GM21390 (cell line): ENCODE data around the gene ALKBH4.
A peak's percentile ranks its signal among the peaks of the same experiment; 100 is the strongest.

Experiments used
- ATAC-seq: cut with Tn5 transposase; IDR thresholded peaks from one replicate; pipeline ENCODE4 v1.9.1; 2021; ENCODE audit not compliant: unreplicated experiment

Gene ALKBH4

GRCh38 chr7:102429141-102429899 lies 35.3 kb downstream of the ALKBH4 start:
- no peak for ATAC-seq

GRCh38 chr7:102427019-102427405 lies 37.7 kb downstream of the ALKBH4 start:
- ATAC-seq = no peak

GRCh38 chr7:102426268-102427018 lies 38.2 kb downstream of the ALKBH4 start:
- ATAC-seq = peak; percentile 59

- ATAC-seq = peak; percentile 67
Observed at GRCh38 chr7:102425639-102426267, 38.9 kb downstream of the ALKBH4 start.

- no peak for ATAC-seq
Observed at GRCh38 chr7:102424787-102425218, 39.9 kb downstream of the ALKBH4 start.

GRCh38 chr7:102424129-102424551 lies 40.5 kb downstream of the ALKBH4 start:
- no peak for ATAC-seq

GRCh38 chr7:102421706-102422240 lies 42.9 kb downstream of the ALKBH4 start:
- no peak for ATAC-seq

GRCh38 chr7:102418592-102418991 lies 46.1 kb downstream of the ALKBH4 start:
- no peak for ATAC-seq

- ATAC-seq = no peak
Observed at GRCh38 chr7:102417105-102417504, 47.6 kb downstream of the ALKBH4 start.

GRCh38 chr7:102416406-102416805 lies 48.3 kb downstream of the ALKBH4 start:
- no peak for ATAC-seq

- ATAC-seq = peak; percentile 54
Observed at GRCh38 chr7:102415685-102416225, 48.9 kb downstream of the ALKBH4 start.

- ATAC-seq = no peak
Observed at GRCh38 chr7:102413611-102414010, 51.1 kb downstream of the ALKBH4 start.

GRCh38 chr7:102413091-102413490 lies 51.6 kb downstream of the ALKBH4 start:
- ATAC-seq = no peak

- ATAC-seq = no peak
Observed at GRCh38 chr7:102412548-102412947, 52.1 kb downstream of the ALKBH4 start.

GRCh38 chr7:102410918-102411317 lies 53.7 kb downstream of the ALKBH4 start:
- no peak for ATAC-seq

- no peak for ATAC-seq
Observed at GRCh38 chr7:102410123-102410522, 54.5 kb downstream of the ALKBH4 start.

- no peak for ATAC-seq
Observed at GRCh38 chr7:102409340-102409739, 55.3 kb downstream of the ALKBH4 start.

GRCh38 chr7:102408530-102408929 lies 56.1 kb downstream of the ALKBH4 start:
- ATAC-seq = peak; percentile 48

GRCh38 chr7:102407910-102408309 lies 56.8 kb downstream of the ALKBH4 start:
- ATAC-seq = no peak
